Measurements from ENCODE around the gene METTL8.
"Not testable (repeated sequence)": the region's sequence is repeated elsewhere in the genome, so short reads cannot be mapped to it uniquely, and the experiment has no call there.

Gene METTL8

GRCh38 chr2:171341394-171342066 lies 92.3 kb downstream of the METTL8 start:
- DNase-seq = no peak

DNA sequence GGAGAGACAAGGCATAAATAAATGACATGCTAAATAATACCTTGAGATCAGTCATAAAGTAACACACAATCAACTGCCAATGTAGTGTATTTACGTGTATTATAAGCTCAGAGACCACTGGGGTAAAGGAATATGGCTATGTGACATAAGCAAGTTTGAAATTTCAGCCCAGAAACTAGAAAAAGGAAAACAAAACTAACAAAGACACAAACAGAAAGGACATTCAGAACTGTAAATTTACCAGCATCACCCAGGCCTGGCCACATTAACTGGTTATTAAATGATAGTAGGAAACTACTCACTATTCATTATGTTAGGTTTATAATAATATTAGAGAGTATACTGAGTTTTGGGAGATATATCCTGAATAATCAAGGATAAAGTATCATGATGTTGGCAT lies 98.8 kb downstream of the METTL8 start:
- DNase-seq = no peak

- DNase-seq = no peak
These were observed 99.6 kb downstream of the METTL8 start for GRCh38 chr2:171334171-171334570.

DNA sequence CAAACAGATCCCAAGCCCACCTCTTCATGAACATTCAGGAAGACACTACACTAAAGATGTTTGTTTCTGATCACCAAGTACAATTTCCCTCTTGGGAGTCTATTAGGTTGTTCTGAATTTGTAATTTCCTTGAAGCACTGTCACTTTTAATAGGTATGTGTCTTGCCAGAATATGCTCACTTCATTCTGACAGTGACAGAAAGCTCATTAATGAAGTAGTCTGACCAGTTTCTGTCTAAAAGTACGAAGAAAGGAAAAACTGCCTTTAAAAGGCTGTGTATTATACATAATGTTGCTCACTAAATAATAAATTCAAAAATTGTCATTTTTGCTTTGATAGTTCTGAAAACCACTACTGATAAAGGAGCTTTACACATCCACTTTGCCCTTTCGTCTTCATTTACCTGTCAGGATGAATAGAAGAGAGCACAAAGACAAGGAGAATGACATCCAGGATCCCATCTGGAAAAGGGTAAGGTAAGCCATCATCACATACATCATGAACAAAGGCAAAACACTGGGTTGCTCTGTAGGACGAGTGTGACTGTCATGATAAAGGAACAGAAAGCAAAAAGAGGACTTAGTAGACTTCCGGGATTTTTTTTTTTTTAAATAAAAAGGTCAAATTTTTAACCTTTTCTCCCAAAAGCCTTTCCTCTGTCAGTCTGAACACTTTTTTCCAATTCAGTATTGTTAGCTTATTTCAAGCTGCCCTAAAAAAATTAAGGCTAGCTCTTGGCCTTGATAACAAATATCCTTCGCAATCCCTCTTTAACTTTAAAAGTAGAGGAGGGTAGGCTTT lies 103.4 kb downstream of the METTL8 start:
- DNase-seq = peak in 2 of 3 donors; percentile 30 to 31

- DNase-seq = no peak
These were observed 106.7 kb downstream of the METTL8 start for GRCh38 chr2:171327043-171327496.

DNA sequence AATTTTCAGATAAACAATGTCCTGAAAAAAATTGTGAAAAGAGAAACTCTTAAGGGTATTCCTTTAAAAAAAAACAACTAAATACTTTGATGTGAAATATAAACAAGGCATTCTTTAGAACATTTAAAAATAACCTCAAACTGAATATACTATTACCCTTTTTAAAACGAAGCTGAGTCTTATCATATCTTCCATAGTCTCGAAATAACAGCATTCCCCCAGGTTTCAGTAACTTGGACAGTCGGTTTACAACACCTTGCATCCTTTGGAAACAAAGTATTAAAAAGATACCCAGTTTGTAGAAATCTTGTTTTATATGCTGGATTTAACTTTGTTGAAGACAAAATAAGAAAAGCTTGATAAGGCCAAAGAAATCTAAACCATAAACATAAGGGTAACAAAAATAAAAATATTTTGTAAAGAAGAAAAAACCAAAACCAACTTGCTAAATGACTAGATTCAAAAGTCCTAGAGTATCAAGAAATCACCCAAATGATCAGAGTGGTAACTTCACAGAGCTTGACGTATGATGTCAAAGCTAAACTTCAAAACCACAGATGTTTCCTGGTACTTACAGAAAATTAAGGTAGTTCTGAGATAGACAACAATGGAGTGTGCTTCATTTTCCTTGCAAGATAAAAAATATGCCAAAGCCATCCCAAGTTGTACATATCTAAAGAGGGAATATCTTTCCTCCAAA lies 107.8 kb downstream of the METTL8 start:
- DNase-seq = no peak

- peak in 1 of 3 donors; percentile 13 for DNase-seq
These were observed 109.7 kb downstream of the METTL8 start for GRCh38 chr2:171323971-171324528.

DNA sequence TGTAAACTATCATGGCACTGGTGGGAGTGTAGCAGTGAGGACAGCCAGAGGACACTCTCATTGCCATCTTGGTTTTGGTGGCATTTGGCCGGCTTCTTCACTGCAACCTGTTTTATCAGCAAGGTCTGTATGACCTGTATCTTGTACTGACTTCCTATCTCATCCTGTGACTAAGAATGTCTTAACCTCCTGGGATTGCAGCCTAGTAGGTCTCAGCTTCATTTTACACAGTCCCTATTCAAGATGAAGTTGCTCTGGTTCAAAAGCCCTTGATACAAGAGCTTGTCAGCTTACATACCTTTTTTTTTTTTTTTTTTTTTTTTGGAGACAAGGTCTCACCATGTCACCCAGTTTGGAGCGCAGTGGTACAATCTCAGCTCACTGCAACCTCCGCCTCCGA lies 110.9 kb downstream of the METTL8 start:
- no peak for DNase-seq

- no peak for DNase-seq
These were observed 113.1 kb downstream of the METTL8 start for GRCh38 chr2:171320731-171321130.

- DNase-seq = no peak
These were observed 113.6 kb downstream of the METTL8 start for GRCh38 chr2:171320208-171320621.

DNA sequence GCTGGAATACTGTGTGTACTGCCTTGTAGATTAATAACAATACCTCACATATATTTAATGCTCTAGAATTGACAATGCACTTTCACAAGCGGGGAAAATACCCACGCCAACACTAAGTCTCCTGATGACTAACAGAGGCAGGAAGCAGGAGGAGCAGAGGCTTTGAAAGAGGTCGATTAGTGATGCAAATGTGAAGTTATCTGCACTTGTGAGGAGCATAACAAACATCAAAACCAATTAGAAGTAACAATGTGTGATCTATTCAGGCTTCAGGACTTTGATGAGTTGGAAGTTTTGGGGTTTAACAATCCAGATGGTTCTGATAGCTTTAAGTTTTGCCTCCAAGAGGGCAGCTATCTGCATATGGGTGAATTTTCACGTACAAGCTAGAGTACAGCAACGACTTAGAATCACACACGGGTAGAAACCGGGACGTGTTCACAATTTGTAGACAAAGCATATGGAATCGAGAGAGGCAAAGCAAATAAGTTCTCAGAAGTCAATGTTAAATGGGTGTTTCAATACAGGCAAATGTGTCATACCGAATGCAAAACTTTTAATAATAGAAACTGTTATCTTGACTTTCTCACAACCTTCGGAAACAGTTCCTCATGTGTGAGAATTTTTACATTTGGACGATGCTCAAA lies 114.5 kb downstream of the METTL8 start:
- DNase-seq = peak; percentile 65 to 73 (median 70)

DNA sequence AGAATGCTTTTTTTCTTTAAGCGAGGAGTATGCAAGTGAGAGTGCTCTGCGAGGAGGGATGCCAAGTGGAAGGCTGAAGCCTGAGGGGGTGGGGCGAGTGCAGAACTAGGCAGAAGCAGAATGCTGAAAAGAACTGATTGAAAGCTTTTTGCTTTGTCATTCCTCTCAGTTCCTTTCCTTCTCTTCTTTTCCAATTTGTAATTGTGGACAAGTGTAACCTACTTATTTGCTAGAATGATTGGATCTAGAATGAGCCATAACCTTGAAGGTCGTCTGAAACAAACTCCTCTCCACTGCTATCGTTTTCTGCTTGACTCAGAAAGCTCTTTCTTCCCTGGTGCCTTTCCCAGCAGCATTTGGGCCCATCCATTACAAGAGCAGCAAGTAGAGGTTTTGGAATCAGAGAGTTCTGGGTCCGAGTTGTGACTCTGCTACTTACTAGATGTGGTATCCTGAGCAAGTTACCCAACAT lies 115.3 kb downstream of the METTL8 start:
- no peak for DNase-seq

DNA sequence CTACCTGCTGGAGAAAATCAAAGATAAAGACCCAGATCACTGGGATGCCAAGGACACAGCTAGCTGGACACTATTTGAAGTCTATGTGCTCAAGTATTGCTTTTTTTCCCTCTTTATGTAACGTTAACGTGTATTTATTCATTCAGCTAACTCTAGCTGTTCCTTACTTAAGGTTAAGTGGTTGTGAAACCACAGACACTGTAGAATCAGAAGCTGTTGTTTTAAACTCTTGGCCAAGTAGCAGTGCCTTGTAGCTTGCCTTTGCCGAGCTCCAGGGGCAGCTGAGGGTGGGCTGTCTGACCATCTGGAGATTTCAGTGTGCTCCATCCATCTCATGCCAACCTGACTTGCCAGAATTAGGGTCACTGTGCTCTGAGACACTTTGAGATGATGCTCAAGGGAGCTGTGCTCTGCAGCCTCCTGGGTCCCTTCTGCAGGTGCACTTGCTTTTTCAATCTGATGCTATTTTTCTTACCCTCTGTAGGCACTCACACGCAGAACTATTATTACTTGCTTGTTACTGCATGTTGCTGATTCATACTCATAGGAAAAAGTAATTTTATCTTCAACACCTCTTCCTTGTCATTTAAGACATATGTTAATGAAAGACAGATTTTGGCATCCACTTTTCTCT lies 116.2 kb downstream of the METTL8 start:
- no peak for DNase-seq

DNA sequence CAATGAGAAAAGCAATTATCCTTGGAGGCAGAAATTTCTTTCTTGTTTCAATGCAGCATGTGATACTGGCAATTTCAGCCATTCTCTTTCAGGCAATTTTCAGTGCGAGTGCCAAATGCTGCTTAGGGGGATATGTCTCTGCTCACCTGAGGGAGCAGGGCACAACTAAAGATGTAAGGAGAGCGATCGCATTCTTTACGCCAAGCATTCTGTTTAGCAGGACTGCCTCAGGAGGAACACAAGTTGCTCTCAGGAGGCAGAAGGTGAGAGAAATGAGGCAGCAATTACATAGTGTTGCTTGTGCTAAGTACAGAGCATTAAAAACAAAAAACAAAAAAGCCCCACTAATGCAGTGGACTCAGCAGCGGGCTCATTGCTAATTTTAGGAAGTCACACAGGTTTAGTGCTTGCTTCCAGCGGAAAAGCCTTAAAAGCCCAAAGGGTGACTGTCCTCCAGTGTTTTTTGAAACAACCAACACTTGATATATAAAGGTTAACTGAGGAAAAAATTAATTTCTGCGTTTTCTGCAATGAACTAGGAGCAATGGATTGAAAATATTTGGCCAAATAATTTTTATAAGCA lies 116.9 kb downstream of the METTL8 start:
- DNase-seq = no peak

DNA sequence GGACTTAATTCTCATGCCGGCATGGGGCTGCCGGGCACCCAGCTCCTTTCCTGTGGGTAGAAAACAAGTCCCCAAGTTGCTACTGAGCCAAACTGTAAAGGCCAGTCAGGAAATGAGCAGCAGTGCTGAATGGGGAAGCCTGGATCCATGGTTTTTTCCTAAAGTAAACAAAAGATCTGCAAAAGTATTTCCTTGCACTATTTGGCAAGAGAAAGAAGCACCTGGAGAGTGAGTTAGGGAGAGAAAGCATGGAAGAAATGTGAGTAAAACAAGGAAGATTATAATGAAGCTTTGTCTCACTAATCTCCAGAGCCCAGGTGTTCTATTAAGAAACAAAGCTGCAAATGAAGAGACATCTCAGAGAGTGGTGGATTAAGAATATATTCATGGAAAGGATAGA lies 117.6 kb downstream of the METTL8 start:
- no peak for DNase-seq

DNA sequence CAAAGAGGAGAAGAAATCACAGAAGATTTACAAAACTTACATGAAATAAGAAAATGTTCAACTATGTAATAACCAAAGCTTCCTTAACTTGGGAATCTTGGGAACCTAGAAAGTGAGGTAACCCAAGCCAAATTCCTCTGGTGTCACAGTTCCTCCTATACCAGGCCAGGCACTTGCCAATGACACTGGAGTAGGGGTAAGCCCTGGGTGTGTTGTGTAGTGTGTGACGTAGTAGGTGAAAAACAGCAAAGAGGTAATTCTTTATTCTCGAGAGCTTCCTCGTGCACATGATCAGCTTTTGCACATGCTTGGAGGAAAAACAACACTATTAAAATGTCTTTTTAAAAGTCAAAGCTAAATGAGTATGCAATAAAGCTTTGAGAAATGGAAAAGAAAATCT lies 118.0 kb downstream of the METTL8 start:
- DNase-seq = no peak

DNA sequence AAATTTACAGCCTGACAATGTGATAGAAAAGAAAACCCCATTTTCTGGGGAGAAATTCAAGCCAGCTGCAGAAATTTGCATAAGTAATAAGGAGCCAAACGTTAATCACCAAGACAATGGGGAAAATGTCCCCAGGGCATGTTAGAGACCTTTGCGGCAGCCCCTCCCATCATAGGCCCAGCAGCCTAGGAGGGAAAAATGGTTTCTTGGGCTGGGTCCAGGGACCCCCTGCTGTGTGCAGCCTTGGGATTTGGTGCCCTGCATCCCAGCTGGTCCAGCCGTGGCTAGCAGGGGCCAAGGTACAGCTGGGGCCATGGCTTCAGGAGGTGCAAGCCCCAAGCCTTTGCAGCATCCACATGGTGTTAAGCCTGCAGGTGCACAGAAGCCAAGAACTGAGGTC lies 121.6 kb downstream of the METTL8 start:
- DNase-seq = not testable (repeated sequence)

DNA sequence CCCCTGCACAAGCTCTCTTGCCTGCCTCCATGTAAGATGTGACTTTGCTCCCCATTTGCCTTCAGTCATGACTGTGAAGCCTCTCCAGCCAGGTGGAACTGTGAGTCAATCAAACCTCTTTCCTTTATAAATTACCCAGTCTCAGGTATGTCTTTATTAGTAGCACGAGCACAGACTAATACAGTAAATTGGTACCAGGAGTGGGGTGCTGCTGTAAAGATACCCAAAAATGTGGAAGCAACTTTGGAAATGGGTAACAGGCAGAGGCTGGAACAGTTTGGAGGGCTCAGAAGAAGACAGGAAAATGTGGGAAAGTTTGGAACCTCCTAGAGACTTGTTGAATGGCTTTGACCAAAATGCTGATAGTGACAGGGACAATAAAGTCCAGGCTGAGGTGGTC lies 122.2 kb downstream of the METTL8 start:
- DNase-seq = not testable (repeated sequence)

DNA sequence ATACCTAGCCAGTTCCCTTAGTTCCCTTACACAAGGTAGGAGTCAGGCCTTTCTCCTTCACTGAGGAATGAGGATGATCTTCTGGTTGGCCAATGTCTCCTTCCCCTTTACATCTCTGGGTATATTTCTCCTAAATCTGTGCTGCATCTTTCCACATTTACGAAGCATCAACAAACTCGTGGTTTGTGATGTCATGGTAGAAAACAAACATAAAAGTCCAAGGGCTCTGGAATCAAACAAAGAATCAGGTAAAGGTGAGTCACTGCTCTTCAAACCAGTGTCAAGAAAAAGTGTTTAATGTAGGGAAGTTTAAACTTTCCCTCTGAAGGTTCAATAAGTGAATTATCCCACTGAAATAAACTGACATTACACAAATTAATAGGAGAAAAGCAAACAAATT lies 122.9 kb downstream of the METTL8 start:
- DNase-seq = no peak

DNA sequence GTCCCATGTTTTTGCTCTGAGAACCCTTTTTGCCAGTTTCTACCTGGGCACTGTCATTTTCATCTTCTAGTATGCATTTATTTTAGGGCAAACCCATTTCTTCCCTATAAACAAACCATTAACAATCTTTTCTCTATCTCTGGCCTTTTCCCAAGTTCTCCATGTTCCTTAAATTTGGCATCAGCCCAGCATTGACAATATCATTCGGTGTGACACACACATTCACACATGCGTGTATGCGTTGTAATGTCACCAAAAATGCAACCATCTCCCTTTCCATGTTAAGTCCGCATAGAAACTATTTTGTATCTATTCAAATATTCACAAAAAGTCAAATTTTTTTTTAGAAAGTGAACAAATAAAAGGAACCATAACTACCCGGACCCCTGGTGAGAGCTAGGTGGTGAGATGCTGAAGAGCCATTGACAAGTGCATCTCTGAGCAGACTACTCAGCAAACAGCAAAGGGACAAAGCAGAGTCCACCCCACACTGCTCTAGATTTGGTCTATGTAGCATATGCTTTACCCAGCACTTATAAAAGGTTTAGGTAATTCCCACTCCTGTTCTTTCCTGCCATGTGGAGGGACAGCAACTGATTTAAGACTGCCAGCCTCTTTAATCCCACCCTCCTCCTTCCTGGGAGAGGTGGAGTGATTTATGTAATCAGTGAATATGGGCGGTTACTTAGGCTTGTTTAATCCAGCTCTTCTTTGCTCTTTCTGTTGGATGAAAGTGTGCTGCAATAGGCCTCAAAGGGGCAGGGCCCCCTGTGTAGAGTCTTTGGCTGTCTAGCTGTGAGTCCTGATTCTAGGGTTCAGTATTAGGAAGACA lies 124.1 kb downstream of the METTL8 start:
- no peak for DNase-seq
